Putamen (tissue), 1 donor: ENCODE data around the gene POP5.
"Not testable (repeated sequence)": the region's sequence is repeated elsewhere in the genome, so short reads cannot be mapped to it uniquely, and the experiment has no call there.

Experiments used
- DNase-seq: peaks from one replicate; pipeline ENCODE4 v3.0.0-alpha.2; 2016; ENCODE audit warnings: low spot score

The POP5 gene

GRCh38 chr12:120580787-120581723, at the start of gene POP5:
Gene POP5 (minus strand): TSS chr12:120581402. CDS start chr12:120581362, 40 bp downstream.
- peak; percentile 98 for DNase-seq

DNA sequence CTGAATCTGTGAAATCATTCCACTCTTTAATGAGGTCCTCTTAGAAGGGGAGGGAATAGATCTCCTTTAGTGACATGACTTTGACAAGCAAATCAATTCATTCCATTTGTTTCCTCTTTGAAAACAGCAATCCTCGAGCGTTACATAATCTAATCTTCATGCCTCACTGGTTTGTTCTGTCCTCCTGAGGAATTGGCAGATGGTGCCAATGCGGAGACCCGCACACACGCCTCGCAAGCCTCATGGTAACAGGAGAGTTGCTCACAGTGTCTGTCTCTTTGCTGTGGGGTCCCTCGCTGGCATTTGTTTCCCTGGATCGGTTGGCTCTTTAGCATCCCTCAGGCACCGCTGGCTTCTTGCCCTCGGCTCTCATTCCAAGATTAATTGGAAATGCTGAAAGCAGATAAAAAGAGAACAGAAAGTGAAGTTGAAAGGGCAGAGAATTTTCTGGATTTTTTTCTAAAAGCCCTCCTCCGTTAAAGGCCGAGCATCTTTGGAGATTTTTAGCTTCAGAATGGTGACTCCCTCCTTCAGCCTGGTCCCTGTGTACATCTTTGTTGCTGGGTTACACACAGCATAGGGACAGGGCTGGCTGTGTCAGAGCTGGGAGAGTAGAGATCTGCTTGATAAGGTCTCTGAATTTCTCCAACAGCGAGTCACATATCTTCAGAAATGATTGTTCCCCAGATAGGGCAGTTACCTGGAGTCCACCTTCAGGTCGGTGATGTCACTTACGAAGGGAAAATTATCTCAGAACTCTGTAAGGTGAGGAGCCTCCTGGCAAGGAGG, 49.1 kb upstream of the POP5 start:
- DNase-seq: no peak

- DNase-seq: no peak
Observed at GRCh38 chr12:120628919-120629318, 47.7 kb upstream of the POP5 start.

- DNase-seq: no peak
Observed at GRCh38 chr12:120625557-120626419, 44.6 kb upstream of the POP5 start.

- DNase-seq: no peak
Observed at GRCh38 chr12:120620624-120621023, 39.4 kb upstream of the POP5 start.

GRCh38 chr12:120618954-120619615, 37.9 kb upstream of the POP5 start:
- DNase-seq: peak; percentile 38

DNA sequence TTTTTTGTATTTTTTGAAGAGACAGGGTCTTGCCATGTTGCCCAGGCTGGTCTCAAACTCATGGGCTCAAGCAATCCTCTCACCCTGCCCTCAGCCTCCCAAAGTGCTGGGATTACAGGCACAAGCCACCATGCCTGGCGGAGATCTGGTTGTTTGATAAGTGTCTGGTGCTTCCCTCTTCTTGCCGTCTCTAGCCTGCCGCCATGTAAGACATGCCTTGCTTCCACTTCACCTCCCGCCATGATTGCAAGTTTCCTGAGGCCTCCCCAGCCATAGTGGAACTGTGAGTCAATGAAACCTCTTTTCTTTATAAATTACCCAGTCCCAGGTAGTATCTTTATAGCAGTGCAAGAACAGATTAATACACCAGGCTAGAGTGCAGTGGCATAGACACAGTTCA, 36.6 kb upstream of the POP5 start:
- DNase-seq: not testable (repeated sequence)

GRCh38 chr12:120617193-120617592, 36.0 kb upstream of the POP5 start:
- not testable (repeated sequence) for DNase-seq

DNA sequence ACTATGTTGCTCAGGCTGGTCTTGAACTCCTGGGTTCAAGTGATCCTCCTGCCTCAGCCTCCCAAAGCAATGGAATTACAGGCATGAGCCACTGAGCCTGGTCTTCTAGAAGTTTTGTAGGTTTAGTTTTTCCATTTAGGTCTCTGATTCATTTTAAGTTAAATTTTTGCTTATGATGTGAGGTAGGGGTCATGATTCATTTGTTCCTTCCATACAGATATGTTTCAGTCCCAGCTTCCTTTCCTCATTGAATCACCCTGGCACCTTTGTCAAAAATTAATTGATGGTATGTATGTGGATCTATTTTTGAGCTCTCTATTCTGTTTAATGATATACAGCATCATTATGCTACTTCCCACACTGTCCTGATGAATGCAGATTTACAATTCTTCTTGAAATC, 33.6 kb upstream of the POP5 start:
- DNase-seq: no peak

GRCh38 chr12:120611534-120611933, 30.3 kb upstream of the POP5 start:
- DNase-seq: not testable (repeated sequence)

DNA sequence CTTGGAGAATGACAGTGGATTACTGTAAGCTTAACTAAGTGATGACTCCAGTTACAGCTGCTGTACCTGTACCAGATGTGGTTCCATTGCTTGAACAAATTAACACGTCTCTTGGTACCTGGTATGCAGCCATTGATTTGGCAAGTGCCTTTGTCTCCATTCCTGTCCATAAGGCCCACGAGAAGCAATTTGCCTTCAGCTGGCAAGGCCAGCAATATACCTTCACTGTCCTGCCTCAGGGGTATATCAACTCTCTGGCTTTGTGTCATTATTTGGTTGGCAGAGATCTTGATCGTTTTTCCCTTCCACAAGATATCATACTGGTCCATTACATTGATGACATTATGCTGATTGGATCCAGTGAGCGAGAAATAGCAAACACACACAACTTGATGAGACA, 29.4 kb upstream of the POP5 start:
- DNase-seq: no peak

DNA sequence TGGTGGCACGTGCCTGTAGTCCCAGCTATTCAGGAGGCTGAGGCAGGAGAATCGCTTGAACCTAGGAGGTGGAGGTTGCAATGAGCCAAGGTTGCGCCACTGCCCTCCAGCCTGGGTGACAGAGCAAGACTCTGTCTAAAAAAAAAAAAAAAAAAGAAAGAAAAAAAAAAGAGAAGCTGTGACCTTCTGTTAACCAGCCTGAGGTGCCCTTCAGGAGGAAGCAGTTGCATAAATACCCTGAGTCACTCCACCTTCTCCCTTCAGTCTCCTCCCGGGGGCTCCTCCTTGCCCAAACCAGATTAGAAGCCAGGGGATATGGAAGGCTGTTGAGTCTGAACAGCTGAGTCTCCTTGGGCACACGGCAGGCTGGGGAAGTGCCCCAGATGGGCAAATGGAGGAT, 21.2 kb upstream of the POP5 start:
- not testable (repeated sequence) for DNase-seq

DNA sequence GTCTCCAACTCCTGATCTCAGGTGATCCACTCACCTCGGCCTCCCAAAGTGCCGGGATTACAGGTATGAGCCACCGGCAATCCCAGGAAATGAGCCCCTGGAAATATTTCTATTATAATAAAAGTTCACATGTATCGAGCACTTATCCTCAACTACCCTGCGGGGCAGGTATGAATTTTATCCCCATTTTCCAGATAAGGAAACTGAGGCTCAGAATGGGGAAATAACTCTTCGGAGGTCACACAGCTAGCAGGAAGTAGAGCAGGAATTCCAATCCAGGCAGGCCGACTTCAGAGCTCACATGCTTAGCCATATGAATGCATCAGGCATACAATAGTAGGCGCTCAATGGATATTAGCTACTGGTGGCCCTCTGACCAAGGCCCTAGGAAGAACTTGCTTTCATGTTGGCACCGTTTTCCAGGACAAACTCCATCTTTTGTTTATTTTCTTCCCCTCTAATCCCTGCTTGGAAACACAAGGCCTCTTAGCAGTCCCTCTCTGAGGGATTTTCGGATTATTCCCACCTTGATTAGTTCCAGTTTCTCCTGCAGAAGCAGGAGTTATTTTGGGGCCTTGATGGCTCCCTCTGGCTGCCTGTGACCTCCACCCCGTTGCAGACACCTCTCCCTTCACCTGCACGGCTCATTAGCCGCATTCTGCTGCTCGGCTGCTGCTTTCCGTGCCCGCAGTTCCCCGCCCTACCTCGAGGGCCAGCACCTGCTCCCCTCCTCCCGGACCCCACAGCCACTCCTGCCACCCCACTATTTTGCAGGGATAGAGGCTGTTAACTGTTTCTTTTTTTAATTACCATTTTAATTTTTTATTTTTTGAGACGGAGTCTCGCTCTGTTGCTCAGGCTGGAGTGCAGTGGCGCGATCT, 18.7 kb upstream of the POP5 start:
- DNase-seq: no peak

- DNase-seq: no peak
Observed at GRCh38 chr12:120598674-120599463, 17.7 kb upstream of the POP5 start.

DNA sequence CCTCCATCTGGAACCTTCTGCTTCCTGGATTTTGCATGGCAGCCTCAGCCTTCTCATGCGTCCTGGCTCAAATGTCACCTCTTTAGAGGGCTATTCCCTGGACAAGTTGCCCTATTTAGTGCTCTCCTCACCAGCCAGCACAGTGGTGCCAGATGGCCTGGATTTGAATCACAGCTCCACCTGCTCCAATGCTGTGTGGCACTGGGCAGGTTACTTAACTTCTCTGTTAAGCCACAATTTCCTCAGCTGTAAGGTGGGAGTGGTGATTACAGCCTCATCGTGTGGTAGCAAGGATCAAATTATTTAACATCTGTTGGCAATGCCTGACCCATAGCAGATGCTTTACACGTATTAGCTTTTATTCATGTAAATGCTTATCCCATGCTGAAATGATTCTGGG, 16.7 kb upstream of the POP5 start:
- DNase-seq: no peak

DNA sequence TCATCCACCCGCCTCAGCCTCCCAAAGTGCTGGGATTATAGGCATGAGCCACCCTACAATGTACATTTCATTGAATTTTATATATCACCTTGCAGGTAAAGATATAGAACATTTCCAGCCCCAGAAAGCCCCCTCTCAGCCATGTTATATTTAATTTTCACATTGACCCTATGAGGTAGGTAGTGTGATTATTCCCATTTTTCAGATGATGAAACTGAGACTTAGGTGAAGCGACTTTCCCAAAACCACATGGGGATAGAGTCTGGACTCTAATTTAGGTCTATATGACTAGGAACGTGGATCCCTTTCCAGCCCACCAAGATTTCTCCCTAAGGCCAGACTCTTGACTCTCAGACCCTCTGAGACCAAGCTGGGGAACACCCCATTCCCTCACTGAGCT, 15.7 kb upstream of the POP5 start:
- no peak for DNase-seq

GRCh38 chr12:120592121-120593049, 11.2 kb upstream of the POP5 start:
- no peak for DNase-seq

- DNase-seq: no peak
Observed at GRCh38 chr12:120590741-120591407, 9.7 kb upstream of the POP5 start.
